ENCODE data around the gene PPP1R12A.
"Not testable (repeated sequence)": the region's sequence is repeated elsewhere in the genome, so short reads cannot be mapped to it uniquely, and the experiment has no call there.

Gene PPP1R12A

GRCh38 chr12:79886917-79887519, 47.9 kb downstream of the PPP1R12A start:
- DNase-seq: no peak

GRCh38 chr12:79885911-79886490, 48.9 kb downstream of the PPP1R12A start:
- DNase-seq: no peak

GRCh38 chr12:79884401-79885006, 50.4 kb downstream of the PPP1R12A start:
- DNase-seq: no peak

GRCh38 chr12:79883216-79883615, 51.7 kb downstream of the PPP1R12A start:
- DNase-seq: no peak

- DNase-seq: no peak
Observed at GRCh38 chr12:79881351-79881750, 53.5 kb downstream of the PPP1R12A start.

GRCh38 chr12:79878506-79878905, 56.4 kb downstream of the PPP1R12A start:
- not testable (repeated sequence) for DNase-seq

- DNase-seq: no peak
Observed at GRCh38 chr12:79877246-79877645, 57.7 kb downstream of the PPP1R12A start.

- DNase-seq: no peak
Observed at GRCh38 chr12:79874665-79875064, 60.2 kb downstream of the PPP1R12A start.

- no peak for DNase-seq
Observed at GRCh38 chr12:79873201-79873600, 61.7 kb downstream of the PPP1R12A start.

GRCh38 chr12:79871621-79872020, 63.3 kb downstream of the PPP1R12A start:
- DNase-seq: no peak

GRCh38 chr12:79870916-79871315, 64.0 kb downstream of the PPP1R12A start:
- DNase-seq: no peak

GRCh38 chr12:79859646-79860045, 75.3 kb downstream of the PPP1R12A start:
- DNase-seq: no peak

- no peak for DNase-seq
Observed at GRCh38 chr12:79858518-79858917, 76.4 kb downstream of the PPP1R12A start.

- DNase-seq: no peak
Observed at GRCh38 chr12:79857675-79858074, 77.2 kb downstream of the PPP1R12A start.

GRCh38 chr12:79850610-79851299, 84.1 kb downstream of the PPP1R12A start:
- no peak for DNase-seq

- peak; percentile 6 for DNase-seq
Observed at GRCh38 chr12:79848339-79848738, 86.6 kb downstream of the PPP1R12A start.

- DNase-seq: no peak
Observed at GRCh38 chr12:79847417-79847816, 87.5 kb downstream of the PPP1R12A start.

GRCh38 chr12:79844693-79845092, 90.2 kb downstream of the PPP1R12A start:
- no peak for DNase-seq

GRCh38 chr12:79843978-79844377, 90.9 kb downstream of the PPP1R12A start:
- no peak for DNase-seq

GRCh38 chr12:79842630-79843029, 92.3 kb downstream of the PPP1R12A start:
- DNase-seq: no peak

- DNase-seq: no peak
Observed at GRCh38 chr12:79841878-79842265, 93.0 kb downstream of the PPP1R12A start.

- no peak for DNase-seq
Observed at GRCh38 chr12:79841248-79841877, 93.5 kb downstream of the PPP1R12A start.

GRCh38 chr12:79838359-79838758, 96.5 kb downstream of the PPP1R12A start:
- DNase-seq: no peak
